GM19455 (cell line): ENCODE data around the gene ALDH16A1.
"Not testable (repeated sequence)": the region's sequence is repeated elsewhere in the genome, so short reads cannot be mapped to it uniquely, and the experiment has no call there.

Experiments
- ATAC-seq: cut with Tn5 transposase; IDR thresholded peaks from one replicate; pipeline ENCODE4 v1.9.1; 2021; ENCODE audit not compliant: unreplicated experiment

ALDH16A1 gene

DNA sequence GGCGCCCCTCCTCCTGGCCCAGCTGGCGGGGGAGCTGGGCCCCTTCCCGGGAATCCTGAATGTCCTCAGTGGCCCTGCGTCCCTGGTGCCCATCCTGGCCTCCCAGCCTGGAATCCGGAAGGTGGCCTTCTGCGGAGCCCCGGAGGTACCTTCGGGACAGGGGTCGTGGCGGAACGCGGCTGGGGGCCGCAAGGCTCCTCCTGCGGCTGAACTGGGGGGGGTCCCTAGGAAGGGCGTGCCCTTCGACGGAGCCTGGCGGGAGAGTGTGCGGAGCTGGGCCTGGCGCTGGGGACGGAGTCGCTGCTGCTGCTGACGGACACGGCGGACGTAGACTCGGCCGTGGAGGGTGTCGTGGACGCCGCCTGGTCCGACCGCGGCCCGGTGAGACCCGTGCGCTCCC is 8.6 kb downstream of the ALDH16A1 start:
- ATAC-seq, result no peak

DNA sequence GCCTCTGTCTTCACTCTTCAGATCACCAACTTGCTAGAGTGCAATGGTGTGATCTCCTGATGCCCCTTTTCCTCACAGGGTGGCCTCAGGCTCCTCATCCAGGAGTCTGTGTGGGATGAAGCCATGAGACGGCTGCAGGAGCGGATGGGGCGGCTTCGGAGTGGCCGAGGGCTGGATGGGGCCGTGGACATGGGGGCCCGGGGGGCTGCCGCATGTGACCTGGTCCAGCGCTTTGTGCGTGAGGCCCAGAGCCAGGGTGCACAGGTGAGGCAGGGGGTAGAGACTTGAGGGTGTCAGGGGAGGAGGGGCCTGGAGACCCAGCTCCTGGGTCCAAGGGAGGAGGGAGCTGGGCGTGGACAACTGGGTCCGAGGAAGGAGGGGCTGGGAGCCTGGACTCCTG is 9.5 kb downstream of the ALDH16A1 start:
- no peak for ATAC-seq

DNA sequence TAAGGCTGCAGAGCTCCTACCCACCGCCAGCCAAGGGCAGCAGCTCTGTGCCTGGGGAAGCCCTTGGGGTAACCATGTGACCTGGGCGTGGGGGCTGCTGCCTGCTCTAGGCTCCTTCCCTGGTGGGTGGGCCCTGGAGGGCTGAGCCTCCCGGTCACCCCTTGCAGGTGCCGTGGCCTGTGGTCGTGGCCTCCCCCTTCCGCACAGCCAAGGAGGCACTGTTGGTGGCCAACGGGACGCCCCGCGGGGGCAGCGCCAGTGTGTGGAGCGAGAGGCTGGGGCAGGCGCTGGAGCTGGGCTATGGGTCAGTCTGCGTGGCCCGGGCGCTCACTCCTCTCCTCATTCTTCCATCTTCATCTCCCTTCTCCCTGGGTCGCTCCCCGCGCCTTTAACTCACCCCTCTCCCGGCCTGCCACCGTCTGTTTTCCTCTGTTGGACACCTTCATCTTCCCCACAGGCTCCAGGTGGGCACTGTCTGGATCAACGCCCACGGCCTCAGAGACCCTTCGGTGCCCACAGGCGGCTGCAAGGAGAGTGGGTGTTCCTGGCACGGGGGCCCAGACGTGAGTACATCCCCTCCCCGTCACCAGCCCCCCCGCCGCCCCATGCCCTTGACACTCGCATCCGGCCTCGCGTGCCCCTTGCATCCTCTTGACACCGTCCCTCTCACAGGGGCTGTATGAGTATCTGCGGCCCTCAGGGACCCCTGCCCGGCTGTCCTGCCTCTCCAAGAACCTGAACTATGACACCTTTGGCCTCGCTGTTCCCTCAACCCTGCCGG is 11.1 kb downstream of the ALDH16A1 start:
- no peak for ATAC-seq

DNA sequence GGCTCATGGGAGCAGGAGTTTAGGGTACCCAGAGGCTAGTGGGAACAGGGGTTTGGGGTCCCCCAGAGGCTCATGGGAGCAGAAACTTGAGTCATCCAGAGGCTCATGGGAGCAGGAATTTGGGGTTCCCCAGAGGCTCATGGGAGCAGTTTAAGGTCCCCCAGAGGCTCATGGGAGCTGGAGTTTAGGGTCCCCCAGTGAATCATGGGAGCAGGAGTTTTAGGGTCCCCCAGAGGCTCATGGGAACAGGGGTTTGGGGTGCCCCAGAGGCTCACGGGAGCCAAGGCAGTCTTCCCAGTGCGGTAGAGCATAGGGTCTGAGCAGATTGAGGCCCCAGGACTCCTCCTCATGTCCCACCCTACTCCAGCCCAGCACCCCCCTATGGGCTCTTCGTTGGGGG is 12.3 kb downstream of the ALDH16A1 start:
- ATAC-seq, result no peak

DNA sequence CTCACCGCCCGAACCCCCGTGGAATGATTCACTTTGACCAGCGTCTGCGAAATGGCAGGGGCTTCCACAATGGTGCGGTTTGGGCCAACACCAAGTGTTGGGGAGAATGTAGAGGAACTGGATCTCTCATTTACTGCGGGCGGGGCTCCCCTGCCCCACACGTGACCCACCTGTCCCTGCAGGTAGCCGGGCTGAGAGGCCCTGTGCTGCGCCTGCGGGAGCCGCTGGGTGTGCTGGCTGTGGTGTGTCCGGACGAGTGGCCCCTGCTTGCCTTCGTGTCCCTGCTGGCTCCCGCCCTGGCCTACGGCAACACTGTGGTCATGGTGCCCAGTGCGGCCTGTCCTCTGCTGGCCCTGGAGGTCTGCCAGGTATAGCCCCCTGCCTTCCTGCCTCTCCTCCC is 15.2 kb downstream of the ALDH16A1 start:
- no peak for ATAC-seq

DNA sequence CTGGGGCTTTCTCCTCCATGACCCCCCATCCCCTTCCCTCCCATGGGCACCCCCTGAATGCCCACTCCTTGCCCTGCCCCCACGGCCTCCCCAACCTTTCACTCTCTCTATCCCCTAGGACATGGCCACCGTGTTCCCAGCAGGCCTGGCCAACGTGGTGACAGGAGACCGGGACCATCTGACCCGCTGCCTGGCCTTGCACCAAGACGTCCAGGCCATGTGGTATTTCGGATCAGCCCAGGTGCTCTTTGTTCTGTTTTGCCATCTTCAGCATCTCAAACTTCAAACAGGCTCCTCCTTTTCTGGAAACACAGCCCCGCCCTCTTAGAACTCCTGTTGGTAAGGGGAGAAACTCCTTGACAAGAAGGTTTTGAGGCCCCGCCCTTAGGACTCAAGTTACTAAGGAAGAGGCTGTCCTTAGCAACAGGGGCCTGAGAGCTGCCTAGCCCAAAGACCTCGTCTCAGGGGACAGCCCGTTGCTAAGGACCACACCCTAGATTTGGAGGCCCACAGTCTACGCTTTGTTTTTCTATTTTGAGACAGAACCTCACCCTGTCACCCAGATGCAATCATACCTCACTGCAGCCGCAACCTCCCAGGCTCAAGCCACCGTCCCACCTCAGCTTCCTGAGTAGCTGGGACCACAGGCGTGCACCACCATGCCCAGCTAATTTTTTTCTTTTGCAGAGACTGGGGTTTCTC is 15.9 kb downstream of the ALDH16A1 start:
- peak; percentile 60 for ATAC-seq

DNA sequence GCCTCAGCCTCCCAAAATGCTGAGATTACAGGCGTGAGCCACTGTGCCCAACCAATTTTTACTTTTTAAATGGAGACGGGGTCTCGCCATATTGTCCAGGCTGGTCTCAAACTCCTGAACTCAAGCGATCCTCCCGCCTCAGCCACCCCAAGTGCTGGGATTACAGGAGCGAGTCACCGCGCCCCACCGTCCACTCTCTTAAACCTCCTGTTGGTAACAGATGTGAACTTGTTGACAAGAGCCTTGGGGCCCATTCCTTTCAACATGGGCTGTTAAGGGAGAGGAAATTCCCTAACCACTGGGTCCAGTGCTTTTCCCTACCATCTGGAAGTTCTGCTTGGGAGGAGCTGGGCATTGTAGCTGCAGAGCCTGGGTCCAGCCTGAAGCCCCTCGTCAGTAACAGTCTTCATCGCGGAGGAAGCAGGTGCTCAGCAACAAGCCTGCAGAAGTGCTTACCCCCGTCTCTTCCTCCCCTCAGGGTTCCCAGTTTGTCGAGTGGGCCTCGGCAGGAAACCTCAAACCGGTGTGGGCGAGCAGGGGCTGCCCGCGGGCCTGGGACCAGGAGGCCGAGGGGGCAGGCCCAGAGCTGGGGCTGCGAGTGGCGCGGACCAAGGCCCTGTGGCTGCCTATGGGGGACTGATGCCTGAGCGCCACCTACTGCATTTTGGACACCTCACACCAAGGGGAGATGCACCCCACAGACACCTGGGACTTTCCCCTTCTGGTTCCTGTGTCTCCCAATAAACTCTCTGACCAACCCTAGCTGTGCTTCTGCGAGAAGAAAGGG is 17.0 kb downstream of the ALDH16A1 start:
- ATAC-seq, result no peak

DNA sequence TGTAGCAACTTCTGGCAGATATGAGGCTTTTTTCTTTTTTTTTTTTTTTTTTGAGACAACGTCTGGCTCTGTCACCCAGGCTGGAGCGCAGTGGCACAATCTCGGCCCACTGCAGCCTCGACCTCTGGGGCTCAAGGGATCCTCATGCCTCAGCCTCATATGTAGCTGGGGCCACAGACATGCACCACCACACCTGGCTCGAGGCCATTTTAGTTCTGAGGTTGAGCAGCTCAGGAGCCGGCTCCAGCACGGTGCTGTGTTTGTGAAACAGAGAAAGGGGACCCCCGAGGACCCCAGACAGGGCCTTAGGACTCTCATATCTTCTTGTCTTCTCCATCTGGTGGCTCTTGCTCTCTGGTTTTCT is 17.6 kb downstream of the ALDH16A1 start:
- ATAC-seq, result no peak

DNA sequence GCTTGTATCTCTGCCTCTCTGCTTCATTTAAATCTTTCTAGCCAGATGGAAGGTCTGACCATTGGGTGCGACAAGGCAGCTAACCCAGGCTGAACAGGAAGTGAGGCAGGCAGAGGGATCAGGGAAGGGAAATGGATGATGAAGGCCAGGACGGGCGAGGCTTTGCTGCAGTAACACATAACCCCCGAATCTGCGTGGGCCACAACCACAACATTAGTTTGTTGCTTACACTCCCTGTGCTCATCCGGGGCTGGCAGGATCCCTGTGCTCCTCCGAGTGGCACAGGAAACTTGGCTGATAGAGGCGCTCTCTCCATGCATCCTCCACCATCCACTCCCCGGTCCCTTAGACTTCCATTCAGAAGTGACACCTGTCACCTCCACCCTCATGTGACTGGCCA is 19.9 kb downstream of the ALDH16A1 start:
- no peak for ATAC-seq

DNA sequence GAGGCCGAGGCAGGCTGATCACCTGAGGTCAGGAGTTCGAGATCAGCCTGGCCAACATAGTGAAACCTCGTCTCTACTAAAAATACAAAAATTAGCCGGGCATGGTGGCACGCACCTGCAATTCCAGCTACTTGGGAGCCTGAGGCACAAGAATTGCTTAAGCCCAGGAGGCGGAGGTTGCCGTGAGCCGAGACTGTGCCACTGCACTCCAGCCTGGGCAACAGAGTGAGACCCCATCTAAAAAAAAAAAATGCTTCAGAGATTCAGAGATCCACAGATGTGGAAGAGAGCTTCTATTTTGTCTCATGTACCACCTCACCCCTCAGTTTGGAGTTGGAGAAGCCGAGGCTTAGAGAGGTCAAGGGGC is 20.5 kb downstream of the ALDH16A1 start:
- ATAC-seq, result not testable (repeated sequence)

DNA sequence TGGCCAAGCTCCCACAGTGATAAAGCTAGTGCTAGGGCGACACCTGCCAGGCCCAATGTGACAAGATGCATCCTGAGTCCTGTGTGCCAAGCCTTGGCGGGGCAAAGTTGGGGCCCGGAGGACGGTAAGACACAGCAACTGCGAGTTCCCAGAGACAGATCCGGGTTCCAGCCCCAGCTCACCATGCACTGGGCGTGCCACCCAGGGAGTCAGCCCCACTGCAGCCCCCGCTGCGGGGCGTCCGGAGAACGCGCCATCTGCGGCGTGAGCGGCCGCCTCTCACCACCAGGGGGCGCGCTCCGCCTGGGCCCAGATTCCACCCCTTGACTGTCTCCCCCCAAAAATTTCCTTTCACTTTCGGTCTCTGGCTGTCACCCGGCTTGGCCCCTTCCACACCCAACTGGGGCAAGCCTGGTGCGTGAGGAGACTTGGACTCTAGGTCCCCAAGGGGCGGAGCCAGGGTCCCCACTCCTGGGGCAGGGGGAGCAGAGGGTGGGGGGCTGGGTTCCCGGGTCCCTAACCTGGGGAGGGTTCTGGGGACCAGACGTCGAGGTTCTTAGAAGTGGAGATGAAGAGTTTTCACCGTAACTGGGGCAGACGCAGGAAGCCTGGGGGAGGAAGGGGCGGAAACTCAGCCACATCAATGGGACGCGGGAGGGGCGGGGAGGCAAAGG is 21.0 kb downstream of the ALDH16A1 start, which contains the start of gene FLT3LG:
TSS of gene FLT3LG (plus strand) at position 348 of the 674 bp plus-strand sequence. CDS start 425 bp downstream, outside the sequence.
- no peak for ATAC-seq

DNA sequence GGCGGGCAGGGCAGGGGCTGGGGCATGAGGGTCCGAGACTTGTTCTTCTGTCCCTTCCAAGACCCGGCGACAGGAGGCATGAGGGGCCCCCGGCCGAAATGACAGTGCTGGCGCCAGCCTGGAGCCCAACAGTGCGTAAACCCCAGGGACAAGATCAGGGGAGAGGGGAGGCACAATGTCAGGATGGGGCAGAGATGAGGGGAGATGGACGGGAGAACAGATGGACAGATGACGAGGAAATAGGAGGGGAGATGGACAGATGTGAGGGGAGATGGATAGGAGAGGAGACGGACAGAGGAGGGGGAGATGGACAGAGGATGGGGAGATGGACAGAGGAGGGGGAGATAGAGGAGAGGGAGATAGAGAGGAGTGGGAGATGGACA is 21.5 kb downstream of the ALDH16A1 start:
- no peak for ATAC-seq

DNA sequence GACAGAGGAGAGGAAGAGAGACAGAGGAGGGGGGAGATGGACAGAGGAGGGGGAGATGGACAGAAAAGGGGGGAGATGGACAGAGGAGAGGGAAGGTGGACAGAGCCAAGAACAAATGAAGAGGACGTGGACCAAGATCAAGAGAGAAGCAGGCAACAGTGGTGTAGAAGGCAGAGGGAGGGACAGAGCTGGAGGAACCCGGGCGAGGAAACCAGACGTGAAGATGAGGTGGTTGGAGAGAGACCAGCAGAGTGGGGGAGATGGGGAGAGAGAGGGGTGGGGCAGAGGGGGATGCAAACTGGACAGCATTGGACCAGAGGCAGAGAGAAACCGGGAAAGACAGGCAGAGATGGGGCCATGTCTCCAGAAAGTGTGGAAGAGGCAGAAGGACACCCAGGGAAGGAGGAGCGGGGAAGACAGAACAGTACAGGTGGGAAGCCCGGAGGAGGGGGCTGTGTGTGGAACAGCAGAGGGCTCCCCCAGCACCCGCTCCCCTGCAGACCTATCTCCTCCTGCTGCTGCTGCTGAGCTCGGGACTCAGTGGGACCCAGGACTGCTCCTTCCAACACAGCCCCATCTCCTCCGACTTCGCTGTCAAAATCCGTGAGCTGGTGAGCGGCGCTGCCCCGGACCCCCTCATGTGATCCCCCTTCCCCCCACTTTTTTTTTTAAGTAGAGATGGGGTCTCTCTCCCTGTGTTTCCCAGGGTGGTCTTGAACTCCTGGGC is 22.3 kb downstream of the ALDH16A1 start:
- no peak for ATAC-seq

DNA sequence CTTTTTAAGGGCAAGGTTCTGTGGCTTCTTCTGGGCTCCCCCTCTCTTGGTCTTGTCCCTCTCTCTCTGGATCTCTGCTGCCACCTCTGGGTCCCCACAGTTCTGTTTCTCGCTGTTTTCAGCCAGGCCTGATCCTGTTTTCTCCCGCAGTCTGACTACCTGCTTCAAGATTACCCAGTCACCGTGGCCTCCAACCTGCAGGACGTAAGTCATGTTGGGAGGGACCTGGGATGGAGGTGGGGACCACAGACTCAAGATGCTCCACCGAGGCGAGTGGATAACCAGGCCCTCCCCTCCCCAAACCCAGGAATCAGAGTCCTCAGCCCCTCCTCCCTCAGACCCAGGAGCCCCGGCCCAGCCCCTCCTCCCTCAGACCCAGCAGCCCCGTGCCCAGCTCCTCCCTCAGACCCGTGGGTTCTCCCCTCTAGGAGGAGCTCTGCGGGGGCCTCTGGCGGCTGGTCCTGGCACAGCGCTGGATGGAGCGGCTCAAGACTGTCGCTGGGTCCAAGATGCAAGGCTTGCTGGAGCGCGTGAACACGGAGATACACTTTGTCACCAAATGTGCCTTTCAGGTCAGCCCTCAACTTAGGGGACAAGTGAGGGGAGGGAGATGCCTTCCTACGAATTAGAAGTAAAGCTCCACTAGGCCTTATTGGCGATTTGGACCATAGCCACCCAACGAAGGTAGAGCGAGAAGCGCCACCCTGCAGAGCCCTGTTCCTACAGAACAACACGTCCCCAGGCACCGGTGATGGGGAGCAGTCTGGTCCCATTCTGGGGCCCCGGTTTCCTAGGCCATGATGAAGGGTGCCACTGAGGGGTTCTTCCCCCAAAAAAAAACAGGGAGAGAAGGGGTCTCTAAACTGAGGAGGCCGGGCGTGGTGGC is 23.2 kb downstream of the ALDH16A1 start:
- ATAC-seq, result no peak

DNA sequence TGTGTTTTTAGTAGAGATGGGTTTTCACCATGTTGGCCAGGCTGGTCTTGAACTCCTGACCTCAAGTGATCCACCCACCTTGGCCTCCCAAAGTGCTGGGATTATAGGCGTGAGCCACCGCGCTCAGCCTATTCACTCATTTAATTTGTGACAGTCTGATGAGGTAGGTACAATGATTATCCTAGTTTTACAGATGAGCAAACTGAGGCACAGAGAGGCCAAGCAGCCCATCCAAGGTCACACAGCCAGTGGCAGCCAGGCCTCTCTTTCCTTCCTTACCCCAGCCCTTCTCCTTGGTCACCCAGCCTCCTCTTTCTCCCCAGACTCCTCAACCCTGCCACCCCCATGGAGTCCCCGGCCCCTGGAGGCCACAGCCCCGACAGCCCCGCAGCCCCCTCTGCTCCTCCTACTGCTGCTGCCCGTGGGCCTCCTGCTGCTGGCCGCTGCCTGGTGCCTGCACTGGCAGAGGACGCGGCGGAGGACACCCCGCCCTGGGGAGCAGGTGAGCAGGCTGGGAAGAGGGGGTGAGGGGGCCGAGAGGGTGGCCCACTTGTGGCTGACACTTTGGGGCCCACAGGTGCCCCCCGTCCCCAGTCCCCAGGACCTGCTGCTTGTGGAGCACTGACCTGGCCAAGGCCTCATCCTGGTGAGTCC is 27.1 kb downstream of the ALDH16A1 start:
- ATAC-seq, result no peak

DNA sequence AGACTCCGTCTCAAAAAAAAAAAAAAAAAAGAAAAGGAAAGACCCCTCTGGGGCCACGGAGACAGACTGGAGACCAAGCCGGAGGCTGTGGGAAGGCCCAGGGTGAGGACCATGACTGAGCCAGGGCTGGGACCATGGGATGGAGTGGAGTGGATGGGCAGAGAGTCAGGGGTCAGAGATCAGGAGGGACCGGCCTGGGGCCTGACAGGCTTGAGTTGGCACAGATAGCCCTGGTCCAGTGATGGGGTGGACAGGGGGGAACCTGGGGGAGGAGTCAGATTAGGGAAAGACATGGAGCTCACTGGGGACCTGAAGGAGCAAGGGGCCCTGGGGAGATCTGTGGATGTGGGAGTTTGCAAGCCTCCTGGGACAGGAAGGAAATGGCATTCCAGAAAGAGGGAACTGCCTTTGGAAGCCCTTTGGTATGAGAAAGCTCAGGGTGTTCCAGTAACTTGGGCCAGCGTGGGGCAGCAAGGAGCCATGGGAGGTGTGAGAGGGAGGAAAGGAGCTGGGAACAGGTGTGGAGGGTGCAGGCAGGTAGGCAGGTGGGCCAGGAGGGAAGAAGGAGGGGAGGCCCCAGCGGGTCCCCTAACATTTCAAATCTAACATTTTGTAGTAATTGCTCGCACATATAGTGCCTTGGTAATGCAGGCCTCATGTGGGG is 28.1 kb downstream of the ALDH16A1 start:
- no peak for ATAC-seq

DNA sequence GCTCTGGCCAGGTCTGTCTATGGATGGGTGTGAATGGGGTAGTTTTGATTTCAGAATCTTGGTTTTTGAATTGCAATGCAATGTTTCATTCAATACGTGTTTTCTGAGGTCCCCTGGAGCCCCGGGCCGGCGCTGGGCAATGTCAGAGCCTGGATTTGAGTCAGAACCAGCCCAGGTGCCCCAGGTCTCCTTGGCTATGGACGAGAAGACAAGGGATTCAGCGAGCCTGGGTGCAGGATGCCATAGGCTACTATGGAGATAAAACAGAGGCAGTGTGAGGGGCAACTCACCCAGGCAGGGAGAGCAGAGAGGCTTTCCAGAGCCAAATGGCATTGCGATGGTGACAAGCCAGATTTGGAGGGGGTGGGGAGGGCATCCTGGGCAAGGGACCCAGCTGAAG is 33.2 kb downstream of the ALDH16A1 start:
- ATAC-seq, result no peak

DNA sequence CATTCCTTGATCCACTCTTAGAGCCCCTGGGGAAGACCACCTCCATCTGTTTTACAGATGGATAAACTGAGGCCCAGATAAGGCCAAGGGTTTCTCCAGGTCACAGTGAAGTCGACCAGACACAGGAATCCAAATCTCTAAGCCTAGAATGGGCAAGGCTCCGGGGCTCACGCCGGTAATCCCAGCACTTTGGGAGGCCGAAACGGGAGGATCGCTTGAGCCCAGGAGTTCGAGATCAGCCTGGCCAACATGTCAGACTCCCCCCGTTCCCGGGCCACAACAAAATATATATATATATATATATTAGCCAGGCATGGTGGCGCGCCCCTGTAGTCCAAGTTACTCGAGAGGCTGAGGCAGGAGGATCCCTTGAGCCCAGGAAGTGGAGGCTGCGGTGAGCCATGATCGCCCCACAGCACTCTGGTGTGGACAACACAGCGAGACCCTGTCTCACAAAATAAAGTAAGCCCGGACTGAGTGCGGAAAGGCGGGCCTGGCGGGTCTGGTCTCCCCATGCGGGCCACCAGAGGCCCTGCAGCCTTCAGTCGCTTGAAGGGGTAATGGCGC is 33.8 kb downstream of the ALDH16A1 start:
- ATAC-seq, result no peak
